GM21360 (cell line): ENCODE measurements around the gene HEATR3.

ENCODE experiments used
- ATAC-seq: cut with Tn5 transposase; IDR thresholded peaks from one replicate; pipeline ENCODE4 v1.9.1; 2021; ENCODE audit warnings: mild to moderate bottlenecking, moderate library complexity; ENCODE audit not compliant: unreplicated experiment

Gene HEATR3

GRCh38 chr16:50151322-50151721, 85.6 kb downstream of the HEATR3 start:
- no peak for ATAC-seq

DNA sequence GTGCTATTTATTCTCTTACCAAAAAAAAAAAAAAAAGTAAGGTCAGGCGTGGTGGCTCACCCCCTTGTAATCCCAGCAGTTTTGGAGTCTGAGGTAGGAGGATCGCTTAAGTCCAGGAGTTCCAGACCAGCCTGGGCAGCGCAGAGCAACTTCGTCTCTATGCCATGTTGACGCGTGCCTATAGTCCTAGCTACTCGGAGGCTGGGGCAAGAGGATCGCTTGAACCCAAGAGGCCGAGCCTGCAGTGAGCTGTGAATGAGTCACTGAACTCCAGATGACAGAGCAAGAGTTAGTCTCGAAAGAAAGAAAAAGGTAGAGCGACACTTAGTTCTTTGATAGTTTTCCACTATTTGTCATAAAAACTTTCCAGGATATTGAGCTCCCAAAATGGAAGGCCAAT, 86.0 kb downstream of the HEATR3 start:
- no peak for ATAC-seq

DNA sequence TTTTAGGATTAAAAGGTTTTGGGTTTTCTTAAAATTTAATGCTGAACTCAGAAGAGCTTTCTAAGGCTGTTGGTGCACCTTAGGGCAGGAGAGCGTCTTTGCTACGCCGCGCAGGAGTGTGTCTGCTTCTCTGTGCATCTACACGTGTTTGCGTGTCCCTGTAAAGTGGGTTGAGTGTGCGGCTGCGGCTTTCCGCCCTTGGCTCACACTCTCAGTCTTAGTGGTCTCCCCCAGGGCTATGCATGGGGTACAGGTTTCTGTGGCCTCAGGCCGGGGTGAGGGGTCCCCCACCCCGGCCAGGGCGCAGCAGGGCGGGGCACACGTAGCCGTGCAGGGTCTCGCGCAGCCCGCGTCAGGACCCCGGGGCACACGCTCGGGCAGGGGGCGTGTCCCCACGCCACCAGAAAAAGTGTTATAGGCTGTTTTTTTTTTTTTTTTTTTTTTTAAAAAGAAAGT, 86.6 kb downstream of the HEATR3 start:
- peak; percentile 46 for ATAC-seq

DNA sequence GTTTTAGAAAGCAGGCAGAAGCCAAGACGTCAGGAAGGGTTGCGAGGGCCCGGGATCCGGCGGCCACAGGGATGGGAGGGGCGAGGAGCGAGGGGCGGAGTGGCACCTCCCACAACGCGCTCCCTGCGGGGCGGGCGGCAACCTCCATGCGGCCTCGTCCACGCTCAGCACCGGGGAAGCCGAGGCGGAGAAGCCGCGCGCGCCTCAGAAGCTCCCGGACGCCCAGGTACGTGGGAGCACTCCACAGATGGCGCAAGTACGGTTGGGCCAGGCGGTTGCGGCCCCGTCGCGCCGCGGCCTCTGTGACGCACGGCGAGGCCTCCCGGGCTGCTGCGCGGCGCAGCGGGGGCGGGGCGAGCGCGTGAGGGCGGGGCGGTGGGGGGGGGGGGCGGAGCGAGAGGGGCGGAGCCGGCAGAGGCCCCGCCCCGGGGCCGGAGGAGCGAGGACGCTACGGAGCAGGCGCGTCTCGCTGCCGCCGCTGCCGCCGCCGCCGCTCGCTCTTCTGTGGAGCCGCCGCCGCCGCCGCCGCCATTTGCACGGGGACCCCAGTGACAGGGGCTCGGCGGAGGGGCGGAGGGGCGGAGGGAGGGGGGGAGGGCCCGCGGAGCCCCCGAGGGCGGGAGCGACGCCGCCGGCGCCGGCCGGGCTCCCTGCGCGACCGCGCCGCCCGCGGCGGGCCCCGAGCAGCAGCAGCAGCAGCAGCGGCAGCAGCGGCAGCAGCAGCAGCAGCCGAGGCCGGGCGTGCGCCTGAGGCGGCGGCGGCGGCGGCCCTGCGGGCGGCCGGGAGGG, 87.2 kb downstream of the HEATR3 start, which contains the start of gene TENT4B:
Gene TENT4B, plus strand, starts transcription at position 500 of the 789 bp plus-strand sequence. CDS start 316 bp downstream, outside the sequence.
- ATAC-seq, result peak; percentile 72

GRCh38 chr16:50153596-50154419, 88.0 kb downstream of the HEATR3 start:
- ATAC-seq, result peak; percentile 5

GRCh38 chr16:50154420-50154950, 88.7 kb downstream of the HEATR3 start:
- ATAC-seq, result no peak

DNA sequence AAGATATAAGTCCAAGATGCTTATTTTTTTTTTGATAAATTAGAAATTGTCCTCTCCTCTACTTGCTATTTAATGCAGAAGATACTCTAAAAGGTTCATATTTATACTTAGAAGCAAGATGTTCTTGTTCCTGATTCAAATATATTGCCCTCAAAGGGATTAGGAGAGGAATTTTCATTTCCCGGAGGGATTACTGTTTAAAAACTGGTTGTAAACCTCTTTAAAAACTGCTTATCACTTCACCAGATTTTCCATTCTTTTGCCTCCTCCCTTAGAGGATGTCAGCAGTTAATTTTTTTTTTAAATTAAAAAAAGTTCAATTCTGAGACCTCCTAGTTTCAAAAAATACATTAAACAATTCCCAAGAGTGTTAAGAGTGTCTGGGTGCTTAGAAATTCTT, 90.2 kb downstream of the HEATR3 start:
- no peak for ATAC-seq
